PC-9 (cell line): Measurements from ENCODE around the gene NOL9.

Experiments used
- CTCF ChIP-seq: fragments of 200-600 bp; sonication (generic); conservative IDR thresholded peaks from 2 replicates; pipeline ENCODE4 v1.6.1; 2017; ENCODE audit warnings: mixed run types, antibody characterized with exemption, mild to moderate bottlenecking, moderate library complexity
- EZH2 ChIP-seq: fragments of 200-600 bp; sonication (generic); IDR thresholded peaks from 2 replicates; pipeline ENCODE4 v1.8.0; 2017; ENCODE audit warnings: antibody characterized with exemption, low read depth

- no peak for TF ChIP-seq CTCF
- TF ChIP-seq EZH2 = no peak
Measured at GRCh38 chr1:6487804-6488484, 66.4 kb downstream of the NOL9 start.
